GM23248 (cell line): ENCODE results near the gene ZNF467.

ENCODE experiments used
- EZH2 ChIP-seq: fragments of 200-600 bp; sonication (generic); IDR thresholded peaks from 2 replicates; pipeline ENCODE4 v1.6.1; 2018; ENCODE audit warnings: antibody characterized with exemption, mild to moderate bottlenecking; ENCODE audit not compliant: insufficient read depth, poor library complexity, severe bottlenecking
- EZH2phosphoT487 ChIP-seq: fragments of 200-600 bp; sonication (generic); IDR thresholded peaks from 2 replicates; pipeline ENCODE4 v1.6.1; 2018; ENCODE audit warnings: antibody characterized with exemption, moderate library complexity, mild to moderate bottlenecking, low read depth; ENCODE audit not compliant: insufficient read depth

DNA sequence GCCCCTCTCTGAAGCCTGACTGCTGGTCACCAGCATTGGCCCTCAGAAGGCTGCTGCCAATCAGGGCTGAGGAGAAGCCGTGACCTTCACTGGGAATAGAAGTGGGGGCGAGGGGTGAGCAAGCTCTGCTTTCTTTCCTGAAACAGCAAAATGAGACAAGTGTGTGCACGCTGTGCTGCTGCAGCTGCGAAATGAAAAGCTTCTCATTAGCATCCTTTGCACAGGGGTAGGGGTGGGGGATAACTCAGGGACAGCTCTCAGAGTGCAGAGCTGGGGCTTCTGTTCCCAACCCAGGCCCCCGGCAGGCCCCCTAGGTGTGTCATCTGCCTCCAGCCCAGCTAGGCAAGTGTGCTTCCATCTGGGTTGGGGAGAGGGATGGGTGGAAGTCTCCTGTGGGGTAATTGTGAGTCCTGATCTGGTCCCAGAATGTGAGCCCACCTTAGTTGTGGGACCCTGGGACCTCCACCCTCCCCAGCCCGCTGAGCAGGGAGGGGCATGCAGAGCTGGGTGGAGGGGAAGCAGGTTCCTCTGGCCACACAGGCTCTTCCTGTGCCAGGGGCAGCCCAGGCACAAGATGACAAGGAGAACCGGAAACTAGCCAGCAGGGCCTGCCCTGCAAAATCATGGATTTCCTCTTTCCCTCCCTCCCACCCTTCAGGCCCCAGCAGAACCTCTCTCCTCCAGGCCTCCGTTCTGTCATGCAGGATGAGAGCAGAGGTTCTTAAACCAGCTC is 22.2 kb downstream of the ZNF467 start:
- TF ChIP-seq EZH2 = no peak
- TF ChIP-seq EZH2phosphoT487 = no peak
